Activated T-helper 1 cell treated with anti-CD3 and anti-CD28 coated beads, Interleukin-2, amount 50 U/mL, for 16 hours (primary cell): ENCODE results near the gene AK5.
A peak's percentile ranks its signal among the peaks of the same experiment; 100 is the strongest.
"Not testable (repeated sequence)": the region's sequence is repeated elsewhere in the genome, so short reads cannot be mapped to it uniquely, and the experiment has no call there.

ENCODE experiments used
- DNase-seq, 2 donors: peaks; one replicate each; pipeline ENCODE4 v3.0.0-alpha.2; 2020; ENCODE audit warnings: low read depth in 1 of 2, low spot score in 1 of 2

Gene AK5

GRCh38 chr1:77287535-77287934 is 5.7 kb downstream of the AK5 start:
- no peak for DNase-seq

GRCh38 chr1:77288275-77288674 is 6.5 kb downstream of the AK5 start:
- no peak for DNase-seq

- DNase-seq: no peak
Observed at GRCh38 chr1:77290576-77290975, 8.8 kb downstream of the AK5 start.

- DNase-seq: no peak
Observed at GRCh38 chr1:77292551-77292950, 10.7 kb downstream of the AK5 start.

DNA sequence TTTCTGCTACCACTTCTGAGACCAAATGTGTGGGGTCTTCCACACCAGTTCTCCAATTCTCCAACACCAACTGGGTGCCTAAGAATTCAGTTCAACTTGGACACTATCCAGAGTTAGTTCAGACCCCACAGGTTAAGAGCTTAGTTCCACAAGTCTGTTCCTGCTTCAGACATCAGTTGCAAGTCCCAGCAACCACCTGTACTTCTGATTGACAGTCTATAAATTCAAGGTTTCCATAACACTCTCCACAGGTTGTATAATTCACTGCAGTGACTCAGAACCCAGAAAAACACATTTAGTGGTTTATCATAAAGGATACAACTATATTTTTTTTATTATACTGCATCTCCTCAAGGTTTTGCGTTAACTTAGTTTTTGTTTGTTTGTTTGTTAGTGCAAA is 18.7 kb downstream of the AK5 start:
- DNase-seq: no peak

- DNase-seq: no peak
Observed at GRCh38 chr1:77303387-77303786, 21.6 kb downstream of the AK5 start.

GRCh38 chr1:77308889-77309621 is 27.2 kb downstream of the AK5 start:
- DNase-seq: no peak

- no peak for DNase-seq
Observed at GRCh38 chr1:77310924-77311323, 29.1 kb downstream of the AK5 start.

DNA sequence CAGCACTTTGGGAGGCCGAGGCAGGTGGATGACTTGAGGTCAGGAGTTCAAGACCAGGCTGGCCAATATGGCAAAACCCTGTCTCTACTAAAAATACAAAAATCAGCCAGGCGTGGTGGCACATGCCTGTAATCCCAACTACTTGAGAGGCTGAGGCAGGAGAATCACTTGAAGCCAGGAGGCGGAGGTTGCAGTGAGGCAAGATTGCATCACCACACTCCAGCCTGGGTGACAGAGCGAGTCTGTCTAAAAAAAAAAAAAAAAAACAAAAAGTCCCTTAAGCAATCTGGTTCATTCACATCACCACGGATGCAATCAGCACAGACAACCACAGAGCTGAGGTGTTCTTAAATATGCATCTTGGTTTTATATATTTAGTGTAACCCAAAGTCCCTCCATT is 30.5 kb downstream of the AK5 start:
- DNase-seq: not testable (repeated sequence)

DNA sequence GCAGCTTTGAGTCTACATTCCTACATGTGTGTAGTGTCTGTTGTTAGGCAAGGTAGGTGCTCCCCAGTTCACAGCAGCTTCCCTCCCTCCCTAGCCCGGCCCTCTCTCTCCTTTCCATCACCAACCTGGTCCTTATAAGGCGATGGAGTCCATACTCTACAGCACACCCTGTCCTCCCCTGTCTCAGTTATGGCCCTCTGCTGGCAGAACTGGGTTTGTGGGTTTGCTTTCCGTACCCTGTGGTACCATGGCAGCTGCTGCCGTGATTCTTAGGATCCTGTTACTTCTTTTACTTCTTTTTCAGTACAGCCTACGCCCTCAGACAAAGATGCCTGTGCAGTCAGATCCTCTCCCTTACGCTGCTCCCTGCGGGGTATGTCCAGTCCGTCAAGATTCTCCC is 31.7 kb downstream of the AK5 start:
- DNase-seq: peak in 1 of 2 donors; percentile 1

GRCh38 chr1:77316006-77316405 is 34.2 kb downstream of the AK5 start:
- no peak for DNase-seq

DNA sequence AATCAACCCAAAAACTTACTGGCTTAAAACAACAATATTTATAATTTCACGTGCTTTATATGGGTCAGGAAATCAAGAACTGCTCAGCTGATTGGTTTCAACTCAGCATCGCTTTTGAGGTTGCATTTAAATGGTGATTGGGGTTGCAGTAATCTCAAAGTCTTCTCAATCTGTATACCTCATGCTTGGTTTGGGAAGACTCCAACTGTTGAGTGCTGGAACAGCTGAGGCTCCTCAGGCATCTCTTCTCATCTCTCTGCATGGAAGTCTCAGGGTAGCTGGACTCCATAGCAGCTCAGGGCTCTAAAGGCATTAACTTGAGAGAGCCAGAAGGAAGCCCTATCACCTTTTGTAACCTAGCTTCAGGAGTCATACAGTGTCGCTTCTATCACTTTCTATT is 35.1 kb downstream of the AK5 start:
- no peak for DNase-seq

- no peak for DNase-seq
Observed at GRCh38 chr1:77319036-77319705, 37.4 kb downstream of the AK5 start.

DNA sequence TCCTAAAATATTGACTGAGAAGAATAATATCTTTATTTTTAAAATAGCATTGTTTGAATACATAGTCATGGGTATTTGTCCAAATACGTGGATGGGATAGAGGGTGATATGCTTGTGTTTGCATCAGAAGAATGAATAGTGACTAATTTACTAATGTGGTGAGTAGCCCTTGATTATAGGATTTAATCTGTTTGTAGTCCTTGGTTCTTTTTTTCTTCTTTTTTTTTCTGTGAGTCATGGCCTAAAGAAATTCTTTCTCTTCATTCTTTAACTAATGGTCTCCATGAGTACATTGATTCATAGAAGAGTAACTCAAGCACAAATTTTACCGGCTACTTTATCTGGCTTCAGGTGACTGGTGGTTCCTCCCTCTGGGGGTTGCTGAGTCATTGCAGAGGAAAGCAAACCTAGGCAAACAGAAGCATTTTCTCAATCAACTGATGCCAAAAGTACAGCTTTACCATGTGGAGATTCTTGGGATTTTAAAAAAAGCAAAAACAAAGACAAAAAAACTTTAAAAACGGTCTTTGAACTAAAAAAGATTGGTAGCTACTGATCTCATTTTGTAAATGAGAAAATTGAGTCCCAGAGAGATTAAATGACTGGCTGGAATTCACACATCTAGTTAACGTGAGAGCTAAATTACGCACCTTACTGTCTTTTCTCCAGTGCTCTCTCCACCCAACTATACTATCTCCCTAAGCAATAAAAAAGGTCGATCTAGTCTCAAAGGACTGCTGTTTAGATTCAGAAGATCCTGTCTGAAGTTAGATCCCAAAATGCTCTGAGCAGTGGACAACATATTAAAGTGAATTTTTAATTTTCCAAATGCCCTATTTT is 40.5 kb downstream of the AK5 start:
- DNase-seq: no peak

GRCh38 chr1:77333501-77333900 is 51.7 kb downstream of the AK5 start:
- DNase-seq: no peak

GRCh38 chr1:77336729-77337128 is 54.9 kb downstream of the AK5 start:
- no peak for DNase-seq

DNA sequence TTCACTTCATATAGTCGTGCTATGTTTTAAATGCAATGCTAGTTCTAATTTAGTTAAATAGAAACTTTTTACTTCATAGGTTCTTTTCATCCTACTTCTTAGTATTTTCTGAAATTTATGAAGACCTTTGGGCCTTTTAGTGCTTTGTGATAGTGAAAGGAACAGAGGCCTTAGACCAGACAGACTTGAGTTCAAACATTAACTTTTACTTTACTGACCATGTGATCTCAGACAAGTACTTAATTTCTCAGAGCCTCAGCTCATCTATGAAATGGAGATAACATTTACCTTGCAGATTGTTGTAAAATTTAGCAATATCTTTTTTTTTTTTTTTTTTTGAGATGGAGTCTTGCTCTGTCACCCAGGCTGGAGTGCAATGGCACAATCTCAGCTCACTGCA is 57.5 kb downstream of the AK5 start:
- no peak for DNase-seq

DNA sequence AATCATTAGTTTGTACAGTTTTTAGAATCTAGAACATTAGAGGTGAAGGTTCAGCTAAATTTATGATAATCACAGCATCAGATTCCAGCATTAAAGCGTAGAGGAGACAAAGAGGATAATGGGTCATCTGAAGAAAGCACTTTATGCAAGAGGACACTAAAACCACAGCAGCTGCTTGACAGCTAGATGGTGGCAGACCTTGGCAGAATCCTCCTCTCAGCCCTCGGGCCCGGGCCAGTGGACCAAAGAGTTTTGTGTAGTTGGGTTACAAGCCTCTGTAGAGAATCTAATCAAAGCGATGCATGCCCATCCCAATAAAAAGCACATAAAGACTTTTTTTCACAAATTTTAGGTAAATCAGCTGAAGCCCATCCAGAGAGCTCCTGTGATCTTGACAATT is 59.4 kb downstream of the AK5 start:
- no peak for DNase-seq

DNA sequence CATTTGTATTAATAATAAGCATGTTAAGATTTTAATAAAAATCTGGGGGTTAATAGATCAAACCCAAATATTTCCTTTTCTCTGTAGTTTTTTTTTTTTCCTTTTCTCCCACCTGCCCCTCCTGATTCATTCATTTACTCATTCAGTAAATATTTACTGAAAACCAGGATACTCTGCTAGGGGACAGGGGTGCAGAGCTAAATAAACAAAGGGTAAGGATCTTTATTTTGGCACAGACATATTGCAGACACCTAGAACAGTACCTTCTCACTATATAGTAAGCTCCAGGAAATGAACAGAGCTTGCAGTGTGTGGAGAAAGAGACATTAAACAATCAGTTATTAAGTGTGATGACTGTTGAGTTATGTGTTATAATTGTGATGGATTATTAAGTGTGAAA is 60.9 kb downstream of the AK5 start:
- no peak for DNase-seq

DNA sequence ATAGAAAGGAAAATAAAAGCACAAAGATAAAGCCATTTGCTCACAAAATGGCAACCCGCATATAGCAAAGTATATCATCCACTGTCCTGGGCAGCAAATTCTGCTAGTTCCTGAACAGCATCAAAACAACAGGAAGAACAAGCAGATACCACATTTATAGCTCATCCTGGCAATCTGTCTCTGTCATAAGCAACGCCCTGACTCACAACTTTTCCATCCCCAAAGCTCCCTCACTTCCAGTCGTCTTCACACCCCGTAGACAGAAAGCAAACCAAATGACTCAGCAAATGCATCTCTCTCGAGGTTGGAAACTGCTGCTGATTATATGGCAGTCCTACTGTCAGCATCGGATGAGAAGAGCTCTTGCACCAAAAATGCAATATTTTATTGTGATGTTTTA is 65.8 kb downstream of the AK5 start:
- DNase-seq: no peak

- no peak for DNase-seq
Observed at GRCh38 chr1:77348549-77348948, 66.7 kb downstream of the AK5 start.

GRCh38 chr1:77349275-77349674 is 67.5 kb downstream of the AK5 start:
- no peak for DNase-seq
